SIG-M5 (cell line): ENCODE data around the gene MAPK14.
"Not testable (repeated sequence)": the region's sequence is repeated elsewhere in the genome, so short reads cannot be mapped to it uniquely, and the experiment has no call there.

Experiments
- DNase-seq: peaks from one replicate; lab custom pipeline; 2025; lab: John Stamatoyannopoulos, UW

The MAPK14 gene

DNA sequence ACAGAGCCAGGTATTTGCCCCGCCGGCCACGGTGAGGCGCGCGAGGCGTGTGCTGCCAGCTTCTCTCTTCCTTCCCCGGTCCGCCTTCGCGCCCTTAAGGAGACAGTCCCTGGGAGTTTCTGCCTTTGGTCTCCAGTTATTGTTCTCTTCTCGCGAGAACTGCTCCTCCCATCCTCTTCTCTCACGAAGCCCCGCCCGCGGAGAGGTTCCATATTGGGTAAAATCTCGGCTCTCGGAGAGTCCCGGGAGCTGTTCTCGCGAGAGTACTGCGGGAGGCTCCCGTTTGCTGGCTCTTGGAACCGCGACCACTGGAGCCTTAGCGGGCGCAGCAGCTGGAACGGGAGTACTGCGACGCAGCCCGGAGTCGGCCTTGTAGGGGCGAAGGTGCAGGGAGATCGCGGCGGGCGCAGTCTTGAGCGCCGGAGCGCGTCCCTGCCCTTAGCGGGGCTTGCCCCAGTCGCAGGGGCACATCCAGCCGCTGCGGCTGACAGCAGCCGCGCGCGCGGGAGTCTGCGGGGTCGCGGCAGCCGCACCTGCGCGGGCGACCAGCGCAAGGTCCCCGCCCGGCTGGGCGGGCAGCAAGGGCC is at the start of gene MAPK14:
Gene MAPK14, plus strand, starts transcription at position 308 of the 587 bp plus-strand sequence. CDS start 350 bp downstream, outside the sequence.
- peak; percentile 96 for DNase-seq

DNA sequence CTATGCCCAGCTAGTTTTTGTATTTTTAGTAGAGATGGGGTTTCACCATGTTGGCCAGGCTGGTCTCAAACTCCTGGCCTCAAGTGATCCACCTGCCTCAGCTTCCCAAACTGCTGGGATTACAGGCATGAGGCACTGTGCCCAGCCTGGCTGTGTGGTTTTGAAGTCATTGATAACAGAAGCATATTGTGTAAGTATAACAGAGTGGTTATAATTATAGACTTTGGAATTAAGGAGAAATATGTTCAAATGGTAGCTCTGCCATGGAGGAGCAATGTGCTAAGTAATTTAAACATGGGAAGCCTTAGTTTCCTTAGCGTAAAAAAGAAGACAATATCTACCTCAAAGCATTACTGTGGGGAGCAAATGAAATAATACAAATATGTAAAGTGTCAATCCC is 47.5 kb upstream of the MAPK14 start:
- not testable (repeated sequence) for DNase-seq

DNA sequence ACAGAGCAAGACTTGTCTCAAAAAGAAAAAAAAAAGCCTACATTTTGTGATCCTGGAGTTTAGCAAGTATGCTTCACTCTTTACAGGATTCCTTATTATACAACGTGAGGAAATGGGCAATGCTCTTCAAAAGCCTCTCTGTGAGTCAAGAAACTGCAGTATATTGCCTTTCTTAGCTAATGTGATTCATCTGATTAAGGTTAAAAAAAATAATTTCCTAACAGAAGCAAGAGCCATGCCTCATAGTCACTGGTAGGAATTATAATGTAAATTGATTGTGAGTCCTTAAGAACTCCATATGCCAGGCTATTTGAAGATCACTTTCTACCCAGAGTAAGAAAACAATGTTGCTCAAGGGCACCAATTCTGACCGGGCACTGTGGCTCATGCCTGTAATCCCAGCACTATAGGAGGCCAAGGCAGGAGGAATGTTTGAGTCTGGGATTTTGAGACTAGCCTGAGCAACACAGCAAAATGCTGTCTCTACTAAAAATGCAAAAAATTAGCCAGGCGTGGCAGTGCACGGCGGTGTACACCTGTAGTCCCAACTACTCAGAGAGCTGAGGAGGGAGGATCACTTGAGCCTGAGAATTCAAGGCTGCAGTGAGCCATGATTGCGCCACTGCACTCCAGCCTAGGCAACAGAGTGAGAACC is 46.5 kb upstream of the MAPK14 start:
- DNase-seq = no peak

GRCh38 chr6:35984701-35985100 is 42.9 kb upstream of the MAPK14 start:
- DNase-seq = no peak

GRCh38 chr6:35988047-35988446 is 39.6 kb upstream of the MAPK14 start:
- DNase-seq = not testable (repeated sequence)

- DNase-seq = no peak
Measured at GRCh38 chr6:35993150-35993549, 34.5 kb upstream of the MAPK14 start.

DNA sequence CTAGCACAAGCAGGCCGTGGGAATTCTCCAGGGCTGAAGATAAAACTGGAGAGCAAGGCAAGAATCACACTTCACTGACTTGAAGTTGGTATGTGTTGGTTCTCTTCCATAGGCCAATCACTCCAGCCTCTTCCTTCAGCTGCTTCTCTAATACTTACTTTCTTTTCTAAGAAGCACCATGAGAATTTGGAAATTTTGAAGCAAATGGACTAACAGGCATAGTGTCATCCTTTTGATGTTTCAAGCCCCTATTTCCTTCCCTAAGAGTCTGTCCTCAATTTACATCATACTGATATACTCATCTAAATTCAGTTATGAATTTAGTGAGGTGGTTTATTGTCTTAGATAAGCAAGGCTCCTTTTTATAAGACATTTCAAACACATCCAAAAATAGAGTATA is 27.2 kb upstream of the MAPK14 start:
- no peak for DNase-seq

DNA sequence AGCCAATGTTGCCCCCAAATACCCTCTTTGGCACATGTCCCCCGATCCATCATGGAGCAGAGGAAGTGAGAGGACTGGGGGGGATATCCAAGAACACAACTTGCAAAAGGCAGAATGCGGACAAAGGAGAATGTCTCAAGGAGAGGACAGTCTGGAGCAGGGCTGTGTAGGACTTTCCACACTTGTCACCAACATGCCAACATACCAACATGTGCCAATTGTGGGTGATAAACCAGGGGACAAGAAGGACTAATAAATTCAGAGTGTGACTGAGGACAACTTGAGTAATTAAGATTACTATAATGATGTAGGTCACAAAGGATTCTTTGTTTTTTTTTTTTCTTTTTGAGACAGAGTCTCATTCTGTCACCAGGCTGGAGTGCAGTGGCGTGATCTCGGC is 11.9 kb upstream of the MAPK14 start:
- no peak for DNase-seq

DNA sequence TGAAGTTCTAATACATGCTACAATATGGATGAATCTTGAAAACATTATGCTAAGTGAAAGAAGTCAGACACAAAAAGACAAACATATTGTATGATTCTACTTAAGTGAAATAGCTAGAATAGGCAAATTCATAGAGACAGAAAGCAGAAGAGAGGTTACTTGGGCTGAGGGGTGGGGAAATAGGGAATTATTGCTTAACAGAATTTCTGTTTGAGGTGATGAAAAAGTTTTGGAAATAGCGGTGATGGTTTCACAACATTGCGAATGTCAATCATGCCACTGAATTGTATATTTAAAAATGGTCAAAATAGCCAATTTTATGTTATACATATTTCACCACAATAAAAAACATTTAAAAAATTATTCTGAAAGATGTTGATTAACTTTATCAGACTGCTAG is 9.3 kb upstream of the MAPK14 start:
- peak; percentile 48 for DNase-seq

- DNase-seq = peak; percentile 70
Measured at GRCh38 chr6:36019167-36019566, 8.4 kb upstream of the MAPK14 start.

- no peak for DNase-seq
Measured at GRCh38 chr6:36020154-36020553, 7.5 kb upstream of the MAPK14 start.

DNA sequence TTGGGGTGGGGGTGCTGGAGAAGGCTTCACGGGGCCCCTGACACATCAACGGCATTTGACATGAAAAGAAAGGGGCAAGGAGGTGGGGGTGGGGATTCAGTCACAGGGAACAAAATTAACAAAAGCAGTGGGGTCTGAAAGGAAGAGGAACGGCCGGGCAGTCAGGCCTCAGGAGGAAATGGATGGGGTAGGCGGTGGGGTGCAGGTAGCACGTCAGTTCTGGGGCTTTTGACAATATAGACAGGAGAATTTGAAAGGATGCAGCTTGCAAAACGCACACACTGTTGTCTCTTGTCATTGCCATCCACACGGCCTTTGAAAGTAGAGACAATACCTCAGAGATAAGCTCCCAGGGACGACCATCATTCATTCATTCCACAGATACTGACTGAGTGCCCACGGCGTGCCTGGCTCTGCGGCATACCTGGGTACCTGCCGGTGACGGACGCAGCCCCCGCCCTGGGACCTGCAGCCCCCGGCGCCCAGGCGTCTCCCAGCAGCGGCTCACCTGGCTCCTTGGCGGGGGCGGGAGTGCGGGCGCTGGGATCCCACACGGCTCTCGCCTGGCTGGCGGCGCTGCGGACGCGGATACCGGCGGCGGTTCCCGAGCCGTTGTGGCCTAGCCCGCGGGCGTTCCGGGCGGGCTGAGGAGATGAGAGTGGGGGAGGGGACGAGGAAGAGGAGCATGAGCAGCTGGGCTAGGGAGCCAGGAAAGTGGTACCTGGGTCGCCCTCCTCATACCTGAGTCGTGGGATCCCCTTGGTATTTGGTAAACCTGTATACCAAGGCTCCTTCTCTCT is 3.4 kb upstream of the MAPK14 start, which contains the start of gene SLC26A8:
Gene SLC26A8, minus strand, starts transcription at position 646 of the 800 bp plus-strand sequence. CDS start 4,934 bp downstream, outside the sequence.
- DNase-seq = no peak

- DNase-seq = no peak
Measured at GRCh38 chr6:36025260-36025931, 2.2 kb upstream of the MAPK14 start.

GRCh38 chr6:36025932-36026327 is 1.7 kb upstream of the MAPK14 start:
- DNase-seq = no peak

DNA sequence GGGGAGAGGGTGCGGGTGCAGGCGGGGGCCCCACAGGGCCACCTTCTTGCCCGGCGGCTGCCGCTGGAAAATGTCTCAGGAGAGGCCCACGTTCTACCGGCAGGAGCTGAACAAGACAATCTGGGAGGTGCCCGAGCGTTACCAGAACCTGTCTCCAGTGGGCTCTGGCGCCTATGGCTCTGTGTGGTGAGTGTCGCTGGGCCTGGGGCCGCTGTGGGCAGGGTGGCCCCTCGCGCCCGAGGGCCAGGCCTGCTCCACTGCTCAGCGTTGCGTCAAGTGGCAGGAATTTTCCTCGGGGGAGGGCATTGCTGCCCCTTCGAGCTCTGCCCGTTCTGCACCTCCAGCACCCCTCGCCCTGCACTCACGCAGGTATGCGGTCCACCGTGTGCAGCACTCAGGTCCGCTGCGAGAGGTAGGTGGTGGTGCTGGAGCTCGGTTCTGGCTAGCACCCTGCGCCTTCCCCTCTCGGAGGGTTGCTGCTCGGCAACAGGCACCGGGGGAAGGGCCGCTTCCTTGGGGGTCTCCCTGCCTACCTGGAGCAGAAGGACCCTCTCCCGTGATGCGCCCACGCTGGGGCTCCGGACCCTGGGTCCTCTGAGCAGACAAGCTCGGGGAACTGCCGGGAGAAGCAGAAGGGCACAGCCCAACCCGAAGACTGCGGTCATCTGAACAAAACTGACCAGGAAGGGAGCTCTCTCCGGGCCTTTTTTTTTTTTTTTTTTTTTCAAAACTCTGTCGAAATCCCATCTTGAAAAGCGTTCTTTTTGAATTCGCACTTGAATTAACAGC is 674 bp downstream of the MAPK14 start:
- no peak for DNase-seq

DNA sequence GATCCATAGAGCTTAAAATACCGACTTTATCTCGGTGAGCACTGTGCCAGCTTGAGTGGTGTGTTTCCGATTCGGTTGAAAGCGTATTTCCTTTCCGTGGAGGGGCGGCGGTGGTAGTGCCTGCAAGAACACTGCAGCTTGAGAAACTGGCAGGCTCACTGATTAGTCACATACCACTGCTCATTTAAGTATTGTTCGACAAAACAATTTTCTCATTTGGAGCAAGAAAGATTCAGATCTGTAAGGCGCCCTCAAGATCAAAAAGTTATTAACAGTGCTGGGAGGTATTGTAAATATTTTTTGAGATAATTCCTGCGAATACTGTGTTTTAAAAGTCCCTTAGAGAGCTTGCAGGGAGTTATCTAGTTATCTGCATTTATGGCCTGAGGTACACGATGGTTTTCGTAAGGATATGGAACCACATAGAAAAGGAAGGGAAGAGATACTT is 1.3 kb downstream of the MAPK14 start:
- DNase-seq = no peak

GRCh38 chr6:36029464-36029863 is 1.9 kb downstream of the MAPK14 start:
- DNase-seq = peak; percentile 44

GRCh38 chr6:36032261-36032660 is 4.7 kb downstream of the MAPK14 start:
- DNase-seq = peak; percentile 43

GRCh38 chr6:36033144-36033543 is 5.5 kb downstream of the MAPK14 start:
- not testable (repeated sequence) for DNase-seq

- peak; percentile 25 for DNase-seq
Measured at GRCh38 chr6:36033935-36034334, 6.3 kb downstream of the MAPK14 start.

DNA sequence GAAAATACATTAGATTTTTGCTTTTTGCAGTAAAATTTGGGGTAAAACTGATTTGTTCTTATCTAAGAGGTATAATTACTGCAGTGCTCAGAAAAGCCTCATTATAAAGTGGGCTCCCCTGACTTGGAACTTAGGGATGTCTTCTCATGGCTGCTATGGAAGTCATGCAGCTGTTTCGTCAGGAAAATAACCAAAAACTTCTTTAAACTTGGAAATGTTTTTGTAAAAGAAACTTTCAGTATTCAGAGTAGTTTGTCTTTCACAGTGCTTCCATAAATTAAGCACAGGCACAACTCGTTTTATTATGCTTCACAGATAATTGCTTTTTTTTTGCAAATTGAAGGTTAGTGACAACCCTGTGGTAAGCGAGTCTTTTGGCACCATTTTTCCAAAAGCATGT is 6.8 kb downstream of the MAPK14 start:
- no peak for DNase-seq
